Mammary epithelial cell (primary cell): ENCODE measurements around the gene CLASP1.

Source experiments
- CTCF ChIP-seq, 2 donors: IDR thresholded peaks in 1 of 2; conservative IDR thresholded peaks in 1 of 2; 2 replicates each; pipeline ENCODE4 v1.5.1; 2011 to 2012; ENCODE audit warnings: inconsistent platforms in 2 of 2, low read length in 2 of 2, mild to moderate bottlenecking in 2 of 2, control low read depth in 1 of 2, low read depth in 1 of 2; ENCODE audit not compliant: insufficient read depth in 1 of 2; ENCODE audit errors: extremely low read depth in 1 of 2
- EZH2 ChIP-seq: IDR thresholded peaks from 2 replicates; pipeline ENCODE4 v1.6.1; 2012; ENCODE audit warnings: low read length, inconsistent platforms, borderline replicate concordance

- no peak for TF ChIP-seq CTCF (conservative IDR thresholded peaks at IDR 0.05 in 1 of 2, IDR thresholded peaks at IDR 0.05 in 1 of 2; ENCODE audit: extremely low read depth in 1 of 2, insufficient read depth in 1 of 2, low read depth in 1 of 2, low read length in 2 of 2)
- TF ChIP-seq EZH2 = no peak
Observed at GRCh38 chr2:121644715-121645114, 4.5 kb downstream of the CLASP1 start.
